ENCODE results near the gene C20orf96.
"Not testable (repeated sequence)": the region's sequence is repeated elsewhere in the genome, so short reads cannot be mapped to it uniquely, and the experiment has no call there.

The C20orf96 gene

DNA sequence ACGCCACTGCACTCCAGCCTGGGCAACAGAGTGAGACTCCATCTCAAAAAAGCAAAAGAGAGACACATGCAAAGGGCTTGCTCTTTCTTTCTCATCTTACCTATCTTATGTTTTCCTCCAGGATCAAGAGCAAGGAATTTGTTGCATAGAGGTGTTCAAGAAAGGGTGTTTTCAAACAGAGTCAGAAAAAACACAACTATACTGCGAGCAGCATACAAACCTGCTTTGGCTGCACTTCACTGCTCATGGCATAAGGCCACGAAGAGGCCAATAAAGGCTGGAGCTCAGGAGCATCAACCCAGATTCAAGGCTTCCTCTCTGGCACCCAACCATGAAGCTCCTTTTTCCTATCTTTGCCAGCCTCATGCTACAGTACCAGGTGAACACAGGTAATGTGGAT, 63.6 kb downstream of the C20orf96 start, which contains the start of gene DEFB129:
DEFB129 (plus strand) TSS at position 301 of the 400 bp plus-strand sequence; CDS start at position 332, 31 bp downstream.
- DNase-seq: no peak

DNA sequence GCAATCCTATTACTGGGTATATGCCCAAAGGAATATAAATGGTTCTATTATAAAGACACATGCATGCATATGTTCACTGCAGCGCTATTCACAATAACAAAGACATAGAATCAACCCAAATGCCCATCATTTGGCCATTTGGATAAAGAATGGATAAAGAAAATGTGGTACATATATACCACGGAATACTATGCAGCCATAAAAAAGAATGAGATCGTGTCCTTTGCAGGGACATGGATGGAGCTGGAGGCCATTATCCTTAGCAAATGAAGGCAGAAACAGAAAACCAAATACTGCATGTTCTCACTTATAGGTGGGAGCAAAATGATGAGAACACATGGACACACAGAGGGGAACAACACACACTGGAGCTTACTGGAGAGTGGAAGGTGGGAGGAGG, 64.7 kb downstream of the C20orf96 start:
- DNase-seq: not testable (repeated sequence)

DNA sequence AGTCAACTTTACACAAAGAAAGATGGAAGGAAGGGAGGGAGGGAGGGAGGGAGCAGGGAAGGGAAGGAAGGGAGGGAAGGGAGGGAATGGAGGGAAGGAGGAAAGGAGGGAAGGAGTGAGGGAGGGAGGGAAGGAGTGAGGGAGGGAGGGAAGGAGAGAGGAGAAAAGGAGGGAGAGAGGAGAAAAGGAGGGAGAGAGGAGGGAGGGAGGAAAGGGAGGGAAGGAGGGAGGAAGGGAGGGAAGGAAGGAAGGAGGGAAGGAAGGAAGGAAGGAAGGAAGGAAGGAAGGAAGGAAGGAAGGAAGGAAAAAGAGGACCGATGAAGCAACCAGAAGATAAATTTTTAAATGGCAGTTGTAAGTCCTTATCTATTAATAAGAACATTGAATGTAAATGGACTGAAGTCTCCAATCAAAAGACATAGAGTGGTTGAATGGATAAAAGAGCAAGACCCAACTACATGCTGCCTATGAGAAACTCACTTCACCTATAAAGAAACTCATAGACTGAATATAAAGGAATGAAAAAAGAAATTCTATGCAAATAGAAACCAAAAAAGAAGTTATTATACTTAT, 69.2 kb downstream of the C20orf96 start:
- no peak for DNase-seq

Data from femur (tissue), 1 donor.